Panc1 (cell line): ENCODE results near the gene ULK3.

ENCODE experiments used
- POLR2AphosphoS5 ChIP-seq: IDR thresholded peaks from 2 replicates; pipeline ENCODE4 v1.6.1; 2012; ENCODE audit warnings: mild to moderate bottlenecking, low read depth, low read length, moderate library complexity
- REST ChIP-seq, 2 experiments: IDR thresholded peaks; 2 replicates each; pipeline ENCODE4 v1.6.1; 2011 to 2012; ENCODE audit warnings: low read depth in 2 of 2, control low read depth in 1 of 2, low read length in 1 of 2, mild to moderate bottlenecking in 1 of 2, moderate library complexity in 1 of 2; ENCODE audit not compliant: insufficient read depth in 1 of 2
- TF ChIP-seq, protein P1 (sequence below): fragments of 450-650 bp; IDR thresholded peaks from 2 replicates; pipeline ENCODE4 v1.5.1; 2017; ENCODE audit warnings: mild to moderate bottlenecking

GRCh38 chr15:74889390-74889882 is 46.5 kb upstream of the ULK3 start:
- TF ChIP-seq, protein P1, sequence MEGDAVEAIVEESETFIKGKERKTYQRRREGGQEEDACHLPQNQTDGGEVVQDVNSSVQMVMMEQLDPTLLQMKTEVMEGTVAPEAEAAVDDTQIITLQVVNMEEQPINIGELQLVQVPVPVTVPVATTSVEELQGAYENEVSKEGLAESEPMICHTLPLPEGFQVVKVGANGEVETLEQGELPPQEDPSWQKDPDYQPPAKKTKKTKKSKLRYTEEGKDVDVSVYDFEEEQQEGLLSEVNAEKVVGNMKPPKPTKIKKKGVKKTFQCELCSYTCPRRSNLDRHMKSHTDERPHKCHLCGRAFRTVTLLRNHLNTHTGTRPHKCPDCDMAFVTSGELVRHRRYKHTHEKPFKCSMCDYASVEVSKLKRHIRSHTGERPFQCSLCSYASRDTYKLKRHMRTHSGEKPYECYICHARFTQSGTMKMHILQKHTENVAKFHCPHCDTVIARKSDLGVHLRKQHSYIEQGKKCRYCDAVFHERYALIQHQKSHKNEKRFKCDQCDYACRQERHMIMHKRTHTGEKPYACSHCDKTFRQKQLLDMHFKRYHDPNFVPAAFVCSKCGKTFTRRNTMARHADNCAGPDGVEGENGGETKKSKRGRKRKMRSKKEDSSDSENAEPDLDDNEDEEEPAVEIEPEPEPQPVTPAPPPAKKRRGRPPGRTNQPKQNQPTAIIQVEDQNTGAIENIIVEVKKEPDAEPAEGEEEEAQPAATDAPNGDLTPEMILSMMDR: no peak
- TF ChIP-seq POLR2AphosphoS5 (no peak), REST (IDR thresholded peaks at IDR 0.05; ENCODE audit: insufficient read depth in 1 of 2, low read depth in 2 of 2, low read length in 1 of 2) (no peak)
